ENCODE results near the gene UVSSA.

UVSSA gene

DNA sequence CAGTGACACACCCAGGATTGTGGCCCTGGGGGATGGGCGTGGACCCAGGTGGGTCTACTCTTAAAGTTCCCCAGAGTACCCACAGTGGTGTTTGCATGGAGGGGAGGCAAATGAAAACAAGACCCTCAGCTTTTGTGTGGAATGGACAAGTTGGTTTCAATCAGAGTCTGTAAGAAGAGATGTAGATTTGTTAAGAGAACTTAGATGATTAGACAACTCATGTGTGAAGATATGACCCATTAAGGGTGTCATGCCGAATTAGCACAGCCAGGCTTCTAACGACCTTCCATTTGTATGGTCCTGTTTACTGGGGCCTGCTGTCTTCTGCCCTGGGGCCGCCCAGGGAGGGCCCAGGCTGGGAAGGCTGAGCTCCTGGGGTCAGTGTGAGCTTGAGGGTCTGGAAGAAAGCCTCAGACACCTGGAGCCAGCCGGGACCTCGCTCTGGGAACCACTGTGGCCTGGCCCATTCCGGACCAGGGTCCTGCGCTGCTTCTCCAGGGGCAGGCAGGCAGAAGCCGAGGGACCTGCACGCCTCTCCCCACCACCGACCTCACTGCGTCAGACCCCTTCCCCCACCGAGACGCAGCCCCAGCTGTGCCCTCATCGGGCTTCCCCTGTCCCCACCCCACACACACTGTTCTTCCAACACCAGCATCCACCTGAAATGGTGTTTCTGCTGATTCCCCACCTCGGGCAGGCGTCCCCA is 20.4 kb downstream of the UVSSA start:
- Histone ChIP-seq H3K27me3 (ENCODE audit: insufficient read depth, low read depth, severe bottlenecking) (no peaks in the 10 kb centered on the region), H3K36me3 (peaks cover 6% of the 10 kb centered on the region; the same call in 1 of the 2 replicates), H3K9me3 (ENCODE audit: severe bottlenecking) (no peaks in the 10 kb centered on the region), H3K4me3 (ENCODE audit: low read depth, low read length) (no peak overlapping the region), H3K27ac (no peak overlapping the region)
- TF ChIP-seq, protein P1, sequence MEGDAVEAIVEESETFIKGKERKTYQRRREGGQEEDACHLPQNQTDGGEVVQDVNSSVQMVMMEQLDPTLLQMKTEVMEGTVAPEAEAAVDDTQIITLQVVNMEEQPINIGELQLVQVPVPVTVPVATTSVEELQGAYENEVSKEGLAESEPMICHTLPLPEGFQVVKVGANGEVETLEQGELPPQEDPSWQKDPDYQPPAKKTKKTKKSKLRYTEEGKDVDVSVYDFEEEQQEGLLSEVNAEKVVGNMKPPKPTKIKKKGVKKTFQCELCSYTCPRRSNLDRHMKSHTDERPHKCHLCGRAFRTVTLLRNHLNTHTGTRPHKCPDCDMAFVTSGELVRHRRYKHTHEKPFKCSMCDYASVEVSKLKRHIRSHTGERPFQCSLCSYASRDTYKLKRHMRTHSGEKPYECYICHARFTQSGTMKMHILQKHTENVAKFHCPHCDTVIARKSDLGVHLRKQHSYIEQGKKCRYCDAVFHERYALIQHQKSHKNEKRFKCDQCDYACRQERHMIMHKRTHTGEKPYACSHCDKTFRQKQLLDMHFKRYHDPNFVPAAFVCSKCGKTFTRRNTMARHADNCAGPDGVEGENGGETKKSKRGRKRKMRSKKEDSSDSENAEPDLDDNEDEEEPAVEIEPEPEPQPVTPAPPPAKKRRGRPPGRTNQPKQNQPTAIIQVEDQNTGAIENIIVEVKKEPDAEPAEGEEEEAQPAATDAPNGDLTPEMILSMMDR (IDR thresholded peaks at IDR 0.05; ENCODE audit: low read depth, low read length) = no peak
- no peak for DNase-seq

DNA sequence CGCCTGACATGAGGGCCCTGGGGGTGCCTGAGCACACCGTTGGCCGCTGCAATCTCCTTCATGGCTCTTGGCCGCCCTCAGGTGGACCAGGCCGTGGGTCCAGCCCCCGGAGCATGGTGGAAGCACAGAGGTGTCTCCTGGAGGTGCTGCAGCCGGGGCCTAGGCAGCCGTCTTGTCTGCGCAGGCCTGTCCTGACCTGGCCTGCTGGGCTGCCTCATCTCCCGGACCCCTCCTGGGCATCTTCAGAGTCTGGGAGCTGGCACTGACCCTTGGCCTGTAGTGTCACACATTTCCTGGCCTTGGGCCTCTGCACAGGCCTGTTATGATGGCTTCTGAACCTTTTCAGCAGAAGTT is 20.9 kb downstream of the UVSSA start:
- no peak for DNase-seq
- TF ChIP-seq, protein P1 (IDR thresholded peaks at IDR 0.05; ENCODE audit: low read depth, low read length) = 0 out of 2 replicates have a peak, but pooled peaks have one; percentile 16
- H3K9me3 ChIP-seq (ENCODE audit: severe bottlenecking) = peaks cover 1% of the 10 kb centered on the region
- peaks cover 6% of the 10 kb centered on the region; the same call in 1 of the 2 replicates for H3K36me3 ChIP-seq
- no peak overlapping the region for H3K4me3 ChIP-seq (ENCODE audit: low read depth, low read length)
- no peaks in the 10 kb centered on the region for H3K27me3 ChIP-seq (ENCODE audit: insufficient read depth, low read depth, severe bottlenecking)
- no peak overlapping the region for H3K27ac ChIP-seq

DNA sequence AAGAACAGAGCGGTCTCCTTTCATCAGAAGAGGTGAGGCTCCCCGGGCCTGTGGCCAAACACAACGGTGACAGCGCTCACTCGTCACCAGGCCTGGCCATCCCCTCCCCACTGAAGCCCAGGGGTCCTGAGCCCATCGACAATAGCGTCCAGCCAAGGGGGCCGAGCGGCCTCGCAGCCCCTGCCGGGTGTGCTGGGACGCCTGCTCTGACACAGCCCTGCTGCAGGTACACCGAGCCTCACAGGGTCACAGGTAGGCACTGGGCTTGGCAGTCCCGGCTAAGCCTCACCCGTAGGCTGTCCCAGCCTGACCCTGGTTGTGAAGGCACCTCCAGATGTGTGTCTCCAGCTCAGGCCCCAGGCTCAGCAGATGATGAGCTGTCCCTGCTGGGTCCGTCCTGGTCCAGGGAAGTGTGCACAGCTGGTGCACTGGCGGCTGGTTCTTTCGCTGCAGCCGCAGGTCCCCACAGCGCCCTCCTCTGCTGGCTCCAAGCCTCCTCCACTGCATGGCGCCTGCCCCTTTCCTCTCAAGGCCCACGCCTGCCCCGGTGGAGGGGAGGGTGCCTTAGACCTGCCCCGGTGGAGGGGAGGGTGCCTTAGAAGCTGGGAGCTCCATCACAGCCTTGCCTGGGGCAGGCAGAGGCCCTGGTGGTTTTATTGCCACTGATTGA is 21.5 kb downstream of the UVSSA start:
- TF ChIP-seq, protein P1 (IDR thresholded peaks at IDR 0.05; ENCODE audit: low read depth, low read length) = peak; percentile 67
- Histone ChIP-seq H3K4me3 (ENCODE audit: low read depth, low read length) (no peak overlapping the region), H3K9me3 (ENCODE audit: severe bottlenecking) (peaks cover 5% of the 10 kb centered on the region), H3K27ac (peak overlapping the region; percentile 8; the same call in 1 of the 2 replicates), H3K36me3 (peaks cover 6% of the 10 kb centered on the region; the same call in 1 of the 2 replicates), H3K27me3 (ENCODE audit: insufficient read depth, low read depth, severe bottlenecking) (no peaks in the 10 kb centered on the region)
- no peak for DNase-seq

DNA sequence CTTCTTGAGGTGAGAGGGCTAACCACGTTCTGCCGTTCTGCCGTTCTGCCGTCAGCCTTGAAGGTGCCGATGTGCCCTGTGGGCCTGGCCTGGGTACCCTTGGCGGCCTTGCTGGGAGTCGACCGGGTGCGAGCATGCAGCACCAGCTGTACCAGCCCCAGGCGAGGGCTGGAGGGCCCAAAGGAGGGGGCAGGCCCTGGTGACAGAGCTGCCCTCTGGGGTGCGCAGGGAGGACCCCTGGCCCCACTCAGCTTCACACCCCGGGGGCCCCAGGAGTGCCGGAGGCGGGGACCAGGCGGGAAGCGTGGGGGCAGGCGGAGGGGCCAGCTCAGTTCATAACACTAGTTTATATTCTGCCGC is 22.1 kb downstream of the UVSSA start:
- DNase-seq = no peak
- Histone ChIP-seq H3K36me3 (peaks cover 6% of the 10 kb centered on the region; the same call in 1 of the 2 replicates), H3K27ac (peak overlapping the region; percentile 8), H3K27me3 (ENCODE audit: insufficient read depth, low read depth, severe bottlenecking) (no peaks in the 10 kb centered on the region), H3K4me3 (ENCODE audit: low read depth, low read length) (no peak overlapping the region), H3K9me3 (ENCODE audit: severe bottlenecking) (peaks cover 5% of the 10 kb centered on the region)
- TF ChIP-seq, protein P1 (IDR thresholded peaks at IDR 0.05; ENCODE audit: low read depth, low read length) = no peak

DNA sequence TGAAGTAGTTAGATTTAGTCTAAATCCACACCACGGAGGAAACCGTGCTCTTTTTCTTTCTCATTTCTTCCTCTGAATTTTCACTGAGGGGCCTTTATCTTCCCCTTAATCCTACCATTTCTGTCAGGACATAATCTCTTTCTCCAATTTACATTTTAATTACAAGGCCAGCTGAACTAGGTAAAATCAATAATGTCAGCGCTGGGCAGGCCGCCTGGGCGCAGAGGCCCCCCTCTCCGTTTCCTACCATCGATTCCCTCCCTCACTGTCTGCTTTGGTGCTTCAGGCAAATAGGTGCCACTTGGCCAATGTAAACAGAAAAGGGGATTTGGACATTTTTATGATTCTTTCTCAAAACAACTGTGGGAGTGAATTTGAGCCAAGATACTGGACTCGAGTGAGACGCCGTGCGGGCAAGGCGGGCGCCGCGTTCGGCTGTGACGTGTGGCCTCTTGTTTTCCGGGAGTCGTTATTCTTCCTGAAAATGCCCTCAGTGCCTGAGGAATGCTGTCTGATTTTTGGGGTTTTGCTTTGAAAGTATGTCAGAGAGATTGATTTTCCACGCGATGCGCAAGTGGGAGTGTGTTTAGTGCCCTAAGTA is 22.6 kb downstream of the UVSSA start:
- DNase-seq = no peak
- Histone ChIP-seq H3K4me3 (ENCODE audit: low read depth, low read length) (no peak overlapping the region), H3K27ac (peak overlapping the region; percentile 8), H3K36me3 (peaks cover 6% of the 10 kb centered on the region; the same call in 1 of the 2 replicates), H3K27me3 (ENCODE audit: insufficient read depth, low read depth, severe bottlenecking) (no peaks in the 10 kb centered on the region), H3K9me3 (ENCODE audit: severe bottlenecking) (peaks cover 5% of the 10 kb centered on the region)
- TF ChIP-seq, protein P1 (IDR thresholded peaks at IDR 0.05; ENCODE audit: low read depth, low read length) = no peak
